ENCODE measurements around the gene REEP1.

REEP1 gene

GRCh38 chr2:86195808-86196387 lies 141.5 kb downstream of the REEP1 start:
- no peak for DNase-seq (ENCODE audit: low read depth in 2 of 2)

DNA sequence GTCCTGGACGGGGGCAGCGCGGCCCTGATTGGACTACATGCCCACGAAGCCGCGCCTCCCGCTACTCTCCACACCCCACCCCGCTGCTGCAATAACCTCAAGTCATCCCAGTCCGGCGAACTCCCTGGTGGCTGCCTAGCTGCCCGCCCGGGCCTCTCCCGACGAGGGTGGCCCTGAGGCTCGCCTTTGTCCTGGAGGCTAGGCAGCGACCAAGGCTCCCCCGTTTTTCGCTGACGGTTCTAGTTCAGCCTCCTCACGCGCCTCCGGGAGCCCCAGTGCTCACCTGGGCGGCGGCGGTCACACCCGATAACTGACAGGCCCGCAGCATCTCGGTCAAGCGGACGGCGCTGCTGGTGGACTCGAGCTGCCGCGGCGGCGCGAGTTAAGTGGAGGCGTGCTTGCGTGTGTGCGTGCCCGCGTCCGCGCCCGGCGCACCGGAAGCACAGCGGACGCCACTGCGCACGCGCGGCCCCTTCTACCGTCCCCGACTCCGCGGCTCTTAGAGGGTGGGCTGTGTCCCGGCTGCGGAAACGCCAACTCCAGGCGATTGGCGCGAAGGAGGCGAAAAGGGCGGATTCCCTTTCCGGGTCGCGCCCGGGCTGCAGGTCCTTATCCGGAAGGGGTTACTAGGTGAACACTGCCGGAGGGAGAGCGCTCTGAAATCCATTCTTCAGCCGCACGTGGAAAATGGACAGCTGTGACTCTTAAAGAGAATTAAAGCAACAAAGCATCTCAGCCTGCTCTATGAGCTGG lies 142.2 kb downstream of the REEP1 start, which contains the start of gene IMMT:
Gene IMMT (minus strand): TSS at position 408 of the 753 bp plus-strand sequence. CDS start 80 bp downstream, at position 328.
- peak; percentile 89 for DNase-seq (ENCODE audit: low read depth in 2 of 2)

GRCh38 chr2:86194751-86195054 lies 142.7 kb downstream of the REEP1 start:
- no peak for DNase-seq (ENCODE audit: low read depth in 2 of 2)

- no peak for DNase-seq (ENCODE audit: low read depth in 2 of 2)
Measured at GRCh38 chr2:86193901-86194567, 143.4 kb downstream of the REEP1 start.

- DNase-seq (ENCODE audit: low read depth in 2 of 2), result no peak
Measured at GRCh38 chr2:86189782-86190416, 147.5 kb downstream of the REEP1 start.

DNA sequence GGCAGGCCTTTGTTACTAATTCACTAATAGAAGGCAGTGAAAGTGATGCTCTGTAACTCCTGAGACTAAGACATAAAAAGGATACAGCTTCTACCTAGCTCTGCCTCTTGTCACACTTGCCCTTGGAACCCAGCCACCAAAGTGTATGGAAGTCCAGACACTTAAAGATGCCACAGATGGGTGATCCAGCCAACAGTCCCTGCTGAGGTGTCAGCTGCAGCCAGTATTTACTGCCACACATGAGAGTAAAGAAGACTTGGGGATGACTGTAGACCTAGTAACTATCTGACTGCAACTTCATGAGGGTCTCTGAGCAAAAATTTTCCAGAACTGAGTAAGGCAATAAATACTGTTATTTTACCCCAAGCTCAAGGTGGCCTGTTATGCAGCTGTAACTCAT lies 151.0 kb downstream of the REEP1 start:
- no peak for DNase-seq (ENCODE audit: low read depth in 2 of 2)

GRCh38 chr2:86185517-86186212 lies 151.8 kb downstream of the REEP1 start:
- no peak for DNase-seq (ENCODE audit: low read depth in 2 of 2)

DNA sequence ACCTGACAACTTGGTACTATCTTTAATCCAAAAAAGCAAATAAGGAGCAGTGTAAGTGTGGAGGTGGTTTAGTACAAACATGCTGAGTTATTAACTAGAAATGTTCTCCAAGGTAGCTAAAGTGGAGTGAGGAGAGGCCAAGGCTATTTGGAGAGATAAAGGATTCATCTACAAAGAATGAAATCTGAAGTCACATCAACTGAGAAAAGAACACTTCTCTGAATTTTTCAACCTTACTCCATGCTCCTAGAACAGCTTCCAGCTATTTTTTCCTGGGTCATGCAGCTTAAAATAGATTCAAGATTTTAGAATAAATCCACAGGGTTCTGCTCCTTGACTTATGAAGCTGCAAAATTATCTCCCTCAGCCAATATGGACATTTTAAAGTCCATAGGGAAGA lies 160.8 kb downstream of the REEP1 start:
- no peak for DNase-seq (ENCODE audit: low read depth in 2 of 2)

GRCh38 chr2:86175828-86176227 lies 161.6 kb downstream of the REEP1 start:
- DNase-seq (ENCODE audit: low read depth in 2 of 2), result no peak

DNA sequence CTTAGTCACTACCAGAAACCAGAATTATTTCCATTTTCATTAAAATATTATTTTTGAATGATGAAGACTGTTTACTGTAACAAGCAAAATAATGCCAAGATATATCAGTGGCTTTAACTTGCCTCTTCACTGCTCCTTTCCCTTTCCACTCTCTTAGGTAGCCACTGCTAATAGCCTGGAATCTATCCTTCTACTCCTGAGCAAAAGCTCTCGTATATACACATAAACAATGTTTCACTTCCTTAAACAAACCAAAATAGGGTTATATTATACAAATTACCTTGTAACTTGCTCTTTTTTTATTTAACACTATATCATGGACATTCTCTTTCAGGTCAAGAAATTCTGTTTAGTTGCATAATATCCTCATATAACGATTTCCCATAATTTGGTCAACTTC lies 163.0 kb downstream of the REEP1 start:
- DNase-seq (ENCODE audit: low read depth in 2 of 2), result no peak

DNA sequence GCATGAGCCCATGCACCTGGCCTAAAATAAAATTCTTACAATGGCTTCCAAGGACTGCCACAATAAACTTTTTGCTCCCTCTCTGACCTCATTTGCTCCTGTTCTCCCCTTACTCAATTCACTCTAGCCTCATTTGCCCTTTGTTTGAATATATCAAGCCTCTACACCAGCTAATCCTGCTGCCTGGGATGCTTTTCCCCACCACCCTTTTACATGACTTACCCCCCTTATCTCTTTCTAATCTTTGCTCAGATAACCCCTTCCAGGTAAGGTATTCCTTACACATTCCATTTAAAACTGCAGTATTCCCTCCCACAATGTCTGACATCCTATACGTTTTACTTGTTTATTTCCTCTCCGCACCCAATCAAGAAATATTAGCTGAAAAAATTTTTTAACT lies 164.8 kb downstream of the REEP1 start:
- DNase-seq (ENCODE audit: low read depth in 2 of 2), result no peak

DNA sequence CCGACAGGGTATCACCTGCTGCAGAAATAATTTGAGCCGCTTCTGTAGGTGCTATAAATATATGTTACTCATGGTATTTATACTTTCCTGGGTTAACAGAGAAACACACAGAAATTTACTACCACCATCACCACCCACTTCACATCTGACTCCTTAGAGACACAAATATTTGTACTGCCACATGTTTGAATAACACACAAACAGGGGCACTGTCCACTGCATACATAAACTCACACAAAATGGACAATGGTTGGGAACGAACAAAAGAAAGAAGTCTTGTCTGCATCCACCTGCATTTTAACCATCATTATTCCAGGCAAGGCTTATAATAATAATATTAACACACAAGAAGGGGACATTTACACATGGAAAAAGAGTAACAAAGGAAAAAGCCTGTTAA lies 166.1 kb downstream of the REEP1 start:
- DNase-seq (ENCODE audit: low read depth in 2 of 2), result no peak

DNA sequence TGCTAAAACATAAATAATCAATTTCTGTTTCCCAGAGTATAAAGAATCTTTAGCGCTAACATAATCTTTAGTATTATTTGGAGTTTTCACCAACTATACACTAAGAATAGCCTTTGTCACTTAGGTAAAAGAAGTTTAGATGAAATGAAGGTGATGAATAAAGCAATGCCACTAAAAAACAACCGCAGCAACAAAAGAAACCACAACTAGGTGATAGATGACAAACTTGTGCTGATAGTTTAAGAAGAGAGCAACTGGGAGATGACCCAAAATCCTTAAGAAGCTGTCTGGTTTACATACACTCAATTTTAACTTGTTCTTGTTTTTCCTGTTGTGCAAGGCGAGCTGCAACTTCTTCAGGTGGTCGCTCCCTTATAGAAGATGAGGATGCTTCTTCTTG lies 167.0 kb downstream of the REEP1 start:
- no peak for DNase-seq (ENCODE audit: low read depth in 2 of 2)

Measured in stimulated activated CD8-positive, alpha-beta memory T cell treated with anti-CD3 and anti-CD28 coated beads, Interleukin-7, amount 100 ng/mL, for 4 hours (primary cell).